Cardiac muscle cell (in vitro differentiated cells and primary cell): ENCODE measurements around the gene CRK. TPM values are rescaled to one million over a fixed set of nuclear protein-coding genes. Genes with fewer than 3 reads are reported as not detected.
"Not testable (repeated sequence)": the region's sequence is repeated elsewhere in the genome, so short reads cannot be mapped to it uniquely, and the experiment has no call there.

Experiments used
- DNase-seq, 2 donors: peaks; one replicate each; pipeline versions ENCODE4 v3.0.0 to v3.0.0-alpha.2; 2010 to 2017; ENCODE audit warnings: low read depth in 1 of 2, low spot score in 1 of 2
- H3K27ac ChIP-seq: fragments of 200-600 bp; sonication (generic); 2 replicates; pipeline ENCODE4 v1.5.1; 2016
- H3K27me3 ChIP-seq: fragments of 200-600 bp; sonication (generic); 2 replicates; pipeline ENCODE4 v1.6.0; 2016; ENCODE audit warnings: control low read depth
- H3K36me3 ChIP-seq: fragments of 200-600 bp; sonication (generic); 2 replicates; pipeline ENCODE4 v1.5.1; 2016; ENCODE audit warnings: control low read depth
- H3K4me1 ChIP-seq: fragments of 200-600 bp; sonication (generic); 2 replicates; pipeline ENCODE4 v1.8.1; 2017; ENCODE audit warnings: low read depth, mild to moderate bottlenecking, mixed run types
- H3K4me3 ChIP-seq: fragments of 200-600 bp; sonication (generic); 2 replicates; pipeline ENCODE4 v1.5.1; 2016; ENCODE audit warnings: mild to moderate bottlenecking
- H3K9me3 ChIP-seq: fragments of 200-600 bp; sonication (generic); 2 replicates; pipeline ENCODE4 v1.5.1; 2017; ENCODE audit warnings: low read depth, mild to moderate bottlenecking, control low read depth
- CTCF ChIP-seq: IDR thresholded peaks from 2 replicates; pipeline ENCODE4 v1.5.1; 2012; ENCODE audit warnings: low read depth, mild to moderate bottlenecking, low read length
- polyA plus RNA-seq: library from polyadenylated mRNA; unstranded; fragments of >200 nt; fragmentation: Nextera tagmentation; extraction: Ambion mirVana; gene quantifications from 2 replicates; pipeline ENCODE4 v1.2.1, GENCODE V29; 2016
- total RNA-seq: library from RNA; depleted of rRNA; stranded (reverse); fragments of >200 nt; gene quantifications from 2 replicates; pipeline ENCODE4 v1.2.3, GENCODE V29; 2016

CRK gene
- total and polyA plus RNA-seq, 2 experiments from 2014 or later = 25.0 to 33.1 TPM

GRCh38 chr17:1461198-1461944 is 5.3 kb upstream of the CRK start:
- Histone ChIP-seq H3K27me3 (no peaks in the 10 kb centered on the region), H3K27ac (no peak overlapping the region), H3K4me1 (no peaks in the 10 kb centered on the region), H3K36me3 (no peaks in the 10 kb centered on the region), H3K4me3 (no peak overlapping the region), H3K9me3 (no peaks in the 10 kb centered on the region)
- TF ChIP-seq CTCF = no peak
- DNase-seq = no peak

- TF ChIP-seq CTCF = no peak
- no peak for DNase-seq
- Histone ChIP-seq H3K27me3 (no peaks in the 10 kb centered on the region), H3K36me3 (no peaks in the 10 kb centered on the region), H3K4me3 (no peak overlapping the region), H3K9me3 (no peaks in the 10 kb centered on the region), H3K4me1 (no peaks in the 10 kb centered on the region), H3K27ac (no peak overlapping the region)
Observed at GRCh38 chr17:1460233-1460632, 4.2 kb upstream of the CRK start.

- Histone ChIP-seq H3K4me1 (peaks cover 4% of the 10 kb centered on the region), H3K36me3 (no peaks in the 10 kb centered on the region), H3K9me3 (no peaks in the 10 kb centered on the region), H3K27me3 (no peaks in the 10 kb centered on the region), H3K27ac (peak overlapping the region; percentile 95), H3K4me3 (peak overlapping the region; percentile 84)
- peak; percentile 59 for TF ChIP-seq CTCF
- peak; percentile 78 for DNase-seq
Observed at GRCh38 chr17:1455291-1455796, 688 bp downstream of the CRK start.

GRCh38 chr17:1454541-1454940 is 1.5 kb downstream of the CRK start:
- DNase-seq = no peak
- no peaks in the 10 kb centered on the region for H3K27me3 ChIP-seq
- H3K4me1 ChIP-seq = peaks cover 4% of the 10 kb centered on the region
- H3K9me3 ChIP-seq = no peaks in the 10 kb centered on the region
- peak overlapping the region; percentile 84 for H3K4me3 ChIP-seq
- no peak for TF ChIP-seq CTCF
- no peaks in the 10 kb centered on the region for H3K36me3 ChIP-seq
- no peak overlapping the region for H3K27ac ChIP-seq

- not testable (repeated sequence) for H3K9me3 ChIP-seq, H3K27ac ChIP-seq, DNase-seq, H3K4me1 ChIP-seq, H3K4me3 ChIP-seq, H3K27me3 ChIP-seq, H3K36me3 ChIP-seq
Observed at GRCh38 chr17:1453694-1454093, 2.3 kb downstream of the CRK start.

- no peak for DNase-seq
- no peak for TF ChIP-seq CTCF
- H3K27ac ChIP-seq = no peak overlapping the region
- H3K36me3 ChIP-seq = no peaks in the 10 kb centered on the region
- peaks cover 4% of the 10 kb centered on the region for H3K4me1 ChIP-seq
- H3K4me3 ChIP-seq = no peak overlapping the region
- H3K9me3 ChIP-seq = no peaks in the 10 kb centered on the region
- no peaks in the 10 kb centered on the region for H3K27me3 ChIP-seq
Observed at GRCh38 chr17:1452836-1453235, 3.2 kb downstream of the CRK start.

- H3K4me1 ChIP-seq, H3K4me3 ChIP-seq, H3K9me3 ChIP-seq, DNase-seq, H3K36me3 ChIP-seq, H3K27ac ChIP-seq, H3K27me3 ChIP-seq: not testable (repeated sequence)
Observed at GRCh38 chr17:1450261-1450660, 5.8 kb downstream of the CRK start.
